Sigmoid colon (tissue), 7 donors: ENCODE measurements around the gene MTERF2. TPM values are rescaled to one million over a fixed set of nuclear protein-coding genes. Genes with fewer than 3 reads are reported as not detected.
A peak's percentile ranks its signal among the peaks of the same experiment; 100 is the strongest.

Experiments used
- DNase-seq: peaks from one replicate; pipeline ENCODE4 v3.0.0-alpha.2; 2019
- H3K27ac ChIP-seq, 4 donors: fragments of 200-600 bp; sonication (generic); one replicate each; pipeline ENCODE4 v1.5.1; 2016 to 2019; ENCODE audit warnings: mild to moderate bottlenecking in 1 of 4
- H3K27me3 ChIP-seq, 3 donors: fragments of 200-600 bp; sonication (generic); one replicate each; pipeline ENCODE4 v1.5.1; 2019; ENCODE audit warnings: mild to moderate bottlenecking in 1 of 3
- H3K36me3 ChIP-seq, 4 donors: fragments of 200-600 bp; sonication (generic); one replicate each; pipeline ENCODE4 v1.5.1; 2016 to 2019
- H3K4me1 ChIP-seq, 4 donors: fragments of 200-600 bp; sonication (generic); one replicate each; pipeline ENCODE4 v1.5.1; 2017 to 2019
- H3K4me3 ChIP-seq, 4 donors: fragments of 200-600 bp; sonication (generic); one replicate each; pipeline ENCODE4 v1.5.1; 2017 to 2019; ENCODE audit warnings: mild to moderate bottlenecking in 2 of 4, moderate library complexity in 1 of 4
- H3K9me3 ChIP-seq, 4 donors: fragments of 200-600 bp in 3 of 4; sonication (generic) in 3 of 4; one replicate each; pipeline versions ENCODE4 v1.5.1 to v1.6.1; 2013 to 2019
- CTCF ChIP-seq, 4 experiments: fragments of 450-650 bp in 3 of 4; fragments of 200-600 bp in 1 of 4; IDR thresholded peaks; one replicate each; pipeline ENCODE4 v1.5.1; 2016 to 2019; ENCODE audit warnings: antibody characterized with exemption in 4 of 4, mild to moderate bottlenecking in 3 of 4, moderate library complexity in 2 of 4
- EP300 ChIP-seq, 4 donors: sonication (generic); formaldehyde crosslinking; IDR thresholded peaks; one replicate each; pipeline ENCODE4 v1.6.1; 2017; ENCODE audit warnings: antibody characterized with exemption in 4 of 4
- POLR2A ChIP-seq, 2 donors: fragments of 450-650 bp; IDR thresholded peaks; one replicate each; pipeline ENCODE4 v1.6.1; 2016; ENCODE audit warnings: antibody characterized with exemption in 2 of 2, mild to moderate bottlenecking in 2 of 2, moderate library complexity in 2 of 2
- POLR2AphosphoS5 ChIP-seq, 4 donors: sonication (generic); formaldehyde crosslinking; IDR thresholded peaks; one replicate each; pipeline ENCODE4 v1.6.1; 2017; ENCODE audit warnings: antibody characterized with exemption in 4 of 4
- WGBS, 2 donors: extraction: QIAGEN DNeasy Blood & Tissue Kit; methylation state at CpG; one replicate each; pipeline ENCODE4 v1.1.7; 2013; 5-methylcytosine and 5-hydroxymethylcytosine counted together
- intact Hi-C: fragments of 100-400 bp; cut with DNase I; formaldehyde crosslinking; loops from one replicate; pipeline ENCODE4 v1.15.1; 2023
- polyA plus RNA-seq, 3 donors: library from polyadenylated mRNA; stranded (reverse); fragments of 200-250 nt; gene quantifications; one replicate each; pipeline ENCODE4 v1.2.3, GENCODE V29; 2013
- total RNA-seq, 4 donors: library from RNA; depleted of rRNA; stranded (reverse); fragments of >200 nt; gene quantifications; one replicate each; pipeline ENCODE4 v1.1.0, GENCODE V29; 2016
- donor health status: healthy with polysubstance abuse.
- donor health status: Bipolar disorder and iron deficiency.
- donor health status: healthy.

Gene MTERF2
- total and polyA plus RNA-seq, 7 donors, result 6.6 to 31.1 (median 15.8) TPM

GRCh38 chr12:106953352-106954250 lies 33.3 kb downstream of the MTERF2 start:
- Histone ChIP-seq H3K36me3 (no peaks in the 10 kb centered on the region), H3K4me1 (peaks cover 0 to 32% (median 26%) of the 10 kb centered on the region in 4 donors), H3K9me3 (no peaks in the 10 kb centered on the region), H3K27me3 (no peaks in the 10 kb centered on the region), H3K4me3 (no peak overlapping the region), H3K27ac (peak overlapping the region in 3 of 4 donors; percentile 100)
- TF ChIP-seq POLR2A (IDR thresholded peaks at IDR 0.05) (no peak), EP300 (IDR thresholded peaks at IDR 0.05) (no peak), POLR2AphosphoS5 (IDR thresholded peaks at IDR 0.05) (no peak), CTCF (IDR thresholded peaks at IDR 0.05) (no peak)
- WGBS, 2 donors, result 45 to 80% methylated on average over 12 of the region's 12 CpGs
- intact Hi-C loops, result loop anchor here (2.0 to 10.0 kb wide), 2 partner anchors 139 to 179 kb away; partner anchors contain the start of genes CRY1 and RIC8B
- no peak for DNase-seq

- H3K27me3 ChIP-seq, result no peaks in the 10 kb centered on the region
- intact Hi-C loops, result loop anchor here (10.0 kb wide), 1 partner anchor 176 kb away; the partner anchor contains the start of gene RIC8B
Observed at GRCh38 chr12:106950591-106950990, 36.4 kb downstream of the MTERF2 start.

GRCh38 chr12:106947461-106947860 lies 39.5 kb downstream of the MTERF2 start:
- no peak overlapping the region for H3K27ac ChIP-seq
- no peaks in the 10 kb centered on the region for H3K9me3 ChIP-seq
- H3K4me3 ChIP-seq, result no peak overlapping the region
- H3K36me3 ChIP-seq, result no peaks in the 10 kb centered on the region
- no peak for TF ChIP-seq EP300 (IDR thresholded peaks at IDR 0.05)
- no peak for TF ChIP-seq CTCF (IDR thresholded peaks at IDR 0.05)
- no peak for TF ChIP-seq POLR2A (IDR thresholded peaks at IDR 0.05)
- no peak for DNase-seq
- intact Hi-C loops, result no loop called here
- H3K4me1 ChIP-seq, result no peaks in the 10 kb centered on the region
- no peaks in the 10 kb centered on the region for H3K27me3 ChIP-seq

More at GRCh38 chr12:106950591-106950990, 36.4 kb downstream of the MTERF2 start:
- no peak overlapping the region for H3K4me3 ChIP-seq
- H3K36me3 ChIP-seq, result no peaks in the 10 kb centered on the region
- no peak for DNase-seq
- H3K9me3 ChIP-seq, result no peaks in the 10 kb centered on the region
- no peak overlapping the region for H3K27ac ChIP-seq
- peaks cover 0 to 18% (median 13%) of the 10 kb centered on the region in 4 donors for H3K4me1 ChIP-seq
- TF ChIP-seq CTCF (IDR thresholded peaks at IDR 0.05) (no peak), POLR2AphosphoS5 (IDR thresholded peaks at IDR 0.05) (no peak), EP300 (IDR thresholded peaks at IDR 0.05) (no peak), POLR2A (IDR thresholded peaks at IDR 0.05) (no peak)
- 94 to 96% methylated on average over 5 of the region's 5 CpGs for WGBS, 2 donors

- H3K9me3 ChIP-seq, result no peaks in the 10 kb centered on the region
- TF ChIP-seq POLR2A (IDR thresholded peaks at IDR 0.05) (no peak), EP300 (IDR thresholded peaks at IDR 0.05) (no peak), POLR2AphosphoS5 (IDR thresholded peaks at IDR 0.05) (no peak), CTCF (IDR thresholded peaks at IDR 0.05) (no peak)
- no peak overlapping the region for H3K4me3 ChIP-seq
- H3K36me3 ChIP-seq, result no peaks in the 10 kb centered on the region
- 10 to 21% methylated on average over 1 of the region's 1 CpG for WGBS, 2 donors
- H3K27ac ChIP-seq, result no peak overlapping the region
- H3K27me3 ChIP-seq, result no peaks in the 10 kb centered on the region
- no peak for DNase-seq
- no peaks in the 10 kb centered on the region for H3K4me1 ChIP-seq
- intact Hi-C loops, result no loop called here
Observed at GRCh38 chr12:106945261-106945851, 41.6 kb downstream of the MTERF2 start.
